Measurements from ENCODE around the gene KAZN. TPM values are rescaled to one million over a fixed set of nuclear protein-coding genes. Genes with fewer than 3 reads are reported as not detected.

Gene KAZN
- polyA plus RNA-seq, 5 donors: 26.2 to 34.7 (median 29.0) TPM

DNA sequence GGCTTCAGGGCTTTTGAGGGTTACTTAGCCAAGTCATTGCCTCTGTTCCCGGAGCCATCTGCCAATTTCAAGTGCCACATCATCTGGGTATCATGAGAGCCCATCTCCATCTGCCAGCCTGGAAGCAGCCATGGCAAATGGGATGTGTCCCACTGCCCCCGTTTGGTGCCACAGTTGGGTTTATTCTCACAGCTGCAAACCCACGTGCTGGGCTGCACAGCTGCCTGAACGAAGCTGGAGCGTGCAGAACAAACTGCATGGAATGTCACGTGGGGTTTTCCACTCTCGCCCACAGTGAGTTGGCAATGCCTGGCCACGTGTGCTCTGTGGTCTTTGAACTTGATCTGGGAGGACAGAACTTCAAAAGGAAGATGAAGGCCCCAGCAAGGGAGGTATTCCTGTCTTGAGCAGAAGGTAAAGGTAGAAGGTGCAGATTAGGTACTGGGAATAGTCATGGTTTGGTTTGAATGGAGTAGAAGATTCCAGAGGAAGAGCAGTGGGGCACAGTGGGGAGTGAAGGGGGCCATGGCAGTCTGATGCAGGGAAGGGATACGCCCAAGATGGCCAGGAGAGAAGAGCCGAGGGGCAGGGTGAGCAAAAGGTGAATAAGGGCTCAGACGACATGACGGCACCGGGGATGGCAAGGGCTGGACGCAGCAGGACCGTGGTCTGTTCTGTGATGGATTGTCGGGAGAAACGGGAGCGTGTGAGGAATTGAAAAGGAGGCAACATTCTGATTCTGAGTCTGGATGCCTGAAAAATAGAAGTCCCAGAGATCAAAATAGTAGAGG lies 222.0 kb downstream of the KAZN start:
- DNase-seq: no peak

- DNase-seq: no peak
These were observed 224.0 kb downstream of the KAZN start for GRCh38 chr1:14822493-14822892.

DNA sequence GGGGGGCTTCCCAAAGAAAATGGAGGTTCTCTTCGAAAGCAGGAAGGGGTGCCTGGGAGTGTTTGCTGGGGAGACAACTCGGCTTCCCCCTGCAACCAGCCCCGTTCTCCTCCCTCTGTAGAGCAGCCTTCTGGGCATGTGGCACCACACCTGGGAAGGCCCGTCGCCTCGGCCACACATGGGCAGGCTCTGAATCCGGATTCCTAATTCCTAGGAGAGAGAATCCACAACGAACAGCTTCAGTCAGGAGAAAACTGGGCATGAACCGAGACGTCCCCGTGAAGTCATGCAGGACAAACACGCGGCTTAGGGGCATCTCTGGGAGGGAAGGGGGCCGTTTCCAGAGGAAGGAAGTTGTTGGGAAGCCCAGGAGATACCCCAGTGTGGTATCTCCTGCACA lies 224.5 kb downstream of the KAZN start:
- DNase-seq: no peak

GRCh38 chr1:14824314-14824915 lies 225.9 kb downstream of the KAZN start:
- DNase-seq: no peak

DNA sequence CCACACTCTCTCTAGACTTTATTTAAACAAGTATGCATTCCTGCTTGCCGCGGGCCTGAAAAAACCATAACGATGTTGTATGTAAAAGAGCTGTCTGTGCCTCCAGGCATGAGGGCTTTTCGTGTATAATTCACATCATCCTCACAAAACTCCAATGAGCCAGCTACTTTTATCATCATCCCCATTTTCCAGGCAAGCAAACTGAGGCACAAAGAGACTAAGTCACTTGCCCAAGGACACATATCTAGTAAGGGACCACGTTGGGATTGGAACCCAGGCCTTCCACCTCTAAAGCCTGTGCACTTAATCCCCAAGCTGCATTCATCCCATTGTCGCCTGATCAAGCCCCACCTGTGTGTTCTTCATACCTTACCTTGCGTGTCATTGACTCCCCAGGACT lies 226.9 kb downstream of the KAZN start:
- DNase-seq: no peak

GRCh38 chr1:14826172-14826636 lies 227.7 kb downstream of the KAZN start:
- no peak for DNase-seq

DNA sequence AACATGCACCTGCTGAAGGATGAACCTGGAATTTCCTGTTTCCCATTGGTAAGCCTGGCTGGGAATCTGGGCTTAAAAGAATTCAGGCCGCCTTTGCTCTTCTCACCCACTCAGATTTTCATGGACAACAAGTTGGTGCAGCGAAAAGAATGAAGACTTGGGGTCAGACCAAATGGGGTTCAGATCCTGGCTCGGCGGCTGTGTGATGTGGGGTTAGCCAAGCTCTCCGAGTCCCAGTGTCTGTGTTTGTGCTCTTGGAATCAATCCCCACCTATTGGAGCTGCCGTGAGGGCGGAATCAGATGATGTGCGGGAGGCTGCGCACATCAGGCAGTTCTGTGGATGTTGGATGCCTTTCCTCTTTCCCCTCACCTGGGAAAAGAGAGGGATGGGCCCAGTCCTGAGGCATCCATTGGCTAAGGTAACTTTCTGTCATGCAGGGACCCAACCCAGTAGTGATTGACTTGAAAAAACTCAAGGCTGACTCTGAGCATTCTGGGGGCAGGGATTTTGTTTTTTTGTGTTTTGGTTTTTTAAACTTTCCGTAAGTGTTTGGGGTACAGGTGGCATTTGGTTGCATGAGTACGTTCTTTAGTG lies 228.3 kb downstream of the KAZN start:
- DNase-seq: no peak

- no peak for DNase-seq
These were observed 229.4 kb downstream of the KAZN start for GRCh38 chr1:14827870-14828269.

DNA sequence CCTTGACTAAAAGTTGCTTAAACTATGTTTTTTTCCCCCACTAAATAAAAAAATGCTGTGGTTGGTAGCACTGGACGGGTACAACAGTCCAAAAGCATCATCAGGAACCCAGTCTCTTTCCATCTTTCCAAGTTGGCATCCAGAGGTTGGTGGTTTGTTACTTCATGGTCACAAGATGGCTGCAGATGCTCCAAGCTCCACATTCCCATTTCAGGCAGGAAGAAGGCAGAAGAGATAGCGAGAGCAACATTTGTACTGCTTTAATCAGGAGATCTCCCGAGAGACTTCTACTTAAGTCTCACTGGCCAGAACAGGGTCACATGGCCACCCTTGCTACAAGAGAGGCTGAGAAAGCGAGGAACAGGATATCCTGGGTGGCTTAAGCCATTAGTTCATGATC lies 230.2 kb downstream of the KAZN start:
- DNase-seq: no peak

DNA sequence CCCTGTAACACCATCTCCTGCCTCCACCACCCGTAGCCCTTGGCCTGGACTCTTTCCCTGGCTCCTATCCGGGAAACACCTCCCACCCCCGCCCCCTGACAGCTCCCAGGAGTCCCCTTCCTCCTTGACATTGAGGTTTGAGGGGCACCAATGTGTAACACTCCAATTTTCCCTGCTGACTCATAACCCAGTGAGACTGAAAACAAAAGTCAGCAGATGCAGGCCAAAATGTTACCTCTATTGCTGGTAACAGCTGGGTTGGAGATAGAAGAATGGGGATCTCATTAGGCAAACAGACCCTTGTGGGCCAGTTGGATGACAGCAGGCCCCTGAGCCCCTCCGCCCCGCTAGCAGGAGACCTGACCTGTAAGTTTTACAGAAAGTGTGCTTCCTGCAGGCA lies 237.2 kb downstream of the KAZN start:
- no peak for DNase-seq

DNA sequence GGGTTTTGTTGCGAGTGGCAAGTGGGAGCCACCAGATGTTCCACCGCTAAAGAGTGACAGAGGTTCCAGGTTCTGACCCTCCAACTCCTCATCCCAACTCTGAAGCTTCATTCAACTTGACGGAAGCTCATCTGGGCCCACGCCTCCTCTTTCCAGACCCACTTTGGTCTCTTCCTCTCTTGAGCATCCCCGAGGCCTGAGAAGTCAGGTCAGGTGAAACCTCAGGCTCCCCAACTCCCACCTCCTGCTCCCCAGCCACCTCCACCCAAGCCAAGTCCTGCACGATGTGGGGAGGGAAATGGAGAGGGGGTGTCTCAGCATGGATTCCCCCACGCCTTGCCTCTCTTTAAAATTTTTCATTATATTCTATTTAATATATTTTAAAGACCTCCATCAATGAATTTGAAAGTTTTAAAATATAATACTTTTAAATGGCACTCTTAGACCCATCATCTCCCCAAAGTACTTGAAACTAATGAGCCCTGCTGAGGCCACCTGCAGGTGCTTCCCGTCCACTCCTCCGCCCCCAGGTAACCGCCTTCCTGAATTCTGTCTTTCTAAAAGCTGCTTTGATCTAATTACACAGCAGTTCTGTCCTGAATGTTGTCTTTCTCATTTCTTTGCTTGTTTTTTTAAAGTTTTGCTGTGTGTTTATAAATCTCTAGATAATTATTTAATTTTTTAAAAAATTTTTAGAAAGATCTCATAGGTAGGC lies 238.1 kb downstream of the KAZN start:
- DNase-seq: no peak

- no peak for DNase-seq
These were observed 241.9 kb downstream of the KAZN start for GRCh38 chr1:14840374-14840773.

DNA sequence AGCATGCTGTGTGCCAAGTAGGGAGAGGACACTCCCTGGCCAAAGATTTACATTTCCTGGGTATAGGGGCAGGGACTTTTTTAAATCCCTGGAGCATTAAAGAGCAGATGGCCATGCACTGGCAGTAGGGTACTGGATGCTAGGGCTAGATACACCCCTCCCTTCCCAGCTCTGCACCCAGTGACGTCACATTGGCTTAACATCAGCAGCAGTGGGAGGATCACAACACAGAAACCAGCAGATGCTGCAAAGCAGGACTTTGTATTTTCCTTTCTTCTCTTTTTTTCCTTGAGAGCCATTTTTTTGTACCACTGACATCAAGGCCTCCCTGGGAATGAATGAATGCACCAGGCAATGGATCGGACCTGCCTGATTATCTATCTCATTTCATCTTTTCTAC lies 243.0 kb downstream of the KAZN start:
- no peak for DNase-seq

- DNase-seq: no peak
These were observed 243.5 kb downstream of the KAZN start for GRCh38 chr1:14841951-14842350.

DNA sequence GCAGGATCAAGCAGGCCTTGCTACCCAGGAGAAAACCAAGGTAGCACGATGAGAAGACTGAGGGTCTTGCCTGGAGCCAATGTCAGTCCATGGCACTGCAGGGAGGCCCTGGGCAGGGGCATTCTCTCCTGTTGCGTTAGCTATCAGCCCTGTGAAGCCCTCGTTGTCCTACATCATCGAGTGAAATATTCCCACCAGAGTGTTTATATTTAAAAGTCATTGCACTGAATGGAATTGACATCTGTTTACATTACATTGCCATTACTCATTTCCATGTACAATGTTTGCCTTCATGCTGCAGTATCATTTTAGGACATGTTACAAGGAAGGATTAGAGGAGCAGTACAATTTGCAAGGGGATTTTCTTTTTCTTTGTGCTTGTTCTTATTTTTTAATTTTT lies 243.9 kb downstream of the KAZN start:
- DNase-seq: no peak

- no peak for DNase-seq
These were observed 244.4 kb downstream of the KAZN start for GRCh38 chr1:14842891-14843290.

- DNase-seq: no peak
These were observed 245.0 kb downstream of the KAZN start for GRCh38 chr1:14843525-14843924.

DNA sequence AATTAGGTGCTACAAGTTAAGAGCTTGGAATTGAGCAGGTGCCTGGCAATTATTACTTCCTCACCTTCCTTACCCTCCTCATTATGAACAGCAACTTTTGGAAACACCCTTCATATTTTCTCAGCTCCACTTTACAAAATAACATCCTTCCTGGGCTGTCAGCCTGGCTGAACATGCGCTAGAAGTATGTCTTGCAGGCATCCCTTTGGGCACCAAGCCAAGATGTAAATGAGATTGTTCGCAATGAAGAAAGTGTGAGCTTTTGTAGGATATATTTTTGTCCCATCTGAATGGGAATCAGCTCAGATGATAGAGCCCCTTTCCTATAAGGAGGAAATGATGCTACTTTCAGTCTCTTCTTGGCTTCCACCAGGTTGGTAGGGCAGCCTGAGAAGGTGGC lies 245.9 kb downstream of the KAZN start:
- DNase-seq: no peak

DNA sequence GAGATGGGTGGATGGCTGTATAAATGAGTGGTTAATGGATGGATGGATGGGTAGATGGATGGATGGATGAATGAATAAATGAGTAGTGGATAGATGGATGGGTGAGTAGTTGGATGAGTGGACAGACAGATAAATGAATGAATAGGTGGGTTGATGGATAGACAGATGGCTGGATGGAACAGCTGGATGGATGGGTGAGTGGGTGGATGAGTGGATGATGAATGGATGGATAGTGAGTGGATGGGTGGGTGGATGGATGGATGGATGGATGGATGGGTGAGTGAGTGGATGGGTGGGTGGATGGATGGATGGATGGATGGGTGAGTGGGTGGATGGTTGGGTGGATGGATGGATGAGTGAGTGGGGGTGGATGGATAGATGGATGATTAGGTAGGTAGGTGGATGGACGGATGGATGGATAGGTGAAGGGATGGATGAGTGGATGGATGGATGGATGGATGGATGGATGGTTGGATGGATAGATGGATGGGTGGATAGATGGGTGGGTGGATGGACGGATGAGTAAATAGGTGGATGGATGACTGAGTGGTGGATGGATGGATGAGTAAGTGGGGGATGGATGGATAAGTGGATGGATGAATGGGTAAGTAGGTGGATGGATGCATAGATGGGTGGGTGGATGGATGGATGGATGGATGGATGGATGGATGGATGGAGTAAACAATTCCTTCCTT lies 246.6 kb downstream of the KAZN start:
- DNase-seq: no peak

- DNase-seq: no peak
These were observed 247.4 kb downstream of the KAZN start for GRCh38 chr1:14845851-14846250.

DNA sequence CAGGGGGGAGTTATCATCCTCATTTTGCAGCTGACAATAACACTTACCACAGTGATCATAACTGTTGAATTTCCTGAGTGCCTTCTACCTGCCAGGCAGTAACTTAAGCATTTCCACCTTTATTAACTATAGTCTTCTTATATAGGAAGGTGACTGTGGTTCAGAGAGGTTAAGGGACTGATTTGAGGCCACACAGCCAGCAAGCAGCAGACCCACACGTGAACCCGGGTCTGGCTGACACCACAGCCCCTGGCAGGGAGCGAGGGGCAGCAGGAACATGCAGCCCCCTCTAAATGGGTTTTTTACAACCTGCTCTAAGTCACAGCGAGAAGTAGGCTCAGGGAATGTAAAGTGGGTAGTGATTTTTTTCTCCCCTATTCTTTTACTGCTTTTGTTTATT lies 248.2 kb downstream of the KAZN start:
- DNase-seq: no peak

DNA sequence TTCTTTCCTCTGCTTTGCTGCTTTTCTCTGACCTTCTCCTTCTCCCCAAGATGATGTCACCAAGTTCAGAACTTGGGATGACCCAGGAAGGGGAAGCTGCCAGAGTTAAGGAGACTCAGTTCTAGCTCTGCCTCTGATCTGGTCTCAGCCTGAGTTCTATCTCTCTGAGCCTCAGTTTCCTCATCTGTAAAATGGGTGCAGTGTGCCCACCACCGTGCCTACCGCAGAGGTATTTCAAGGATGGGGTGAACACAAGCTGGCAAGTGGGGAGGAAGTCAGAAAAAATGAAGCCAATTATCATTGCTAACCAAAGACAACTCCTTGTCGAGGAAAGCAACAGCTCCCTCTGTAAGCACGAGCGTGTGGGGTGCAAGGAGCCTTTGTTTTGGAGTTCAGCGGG lies 249.7 kb downstream of the KAZN start:
- no peak for DNase-seq

Measured in right lung (tissue), 5 donors.